Measurements from ENCODE around the gene SLC25A39. TPM values are rescaled to one million over a fixed set of nuclear protein-coding genes. Genes with fewer than 3 reads are reported as not detected.

Gene SLC25A39
- total RNA-seq, 1 donor from 2014 or later, result 80.6 TPM

DNA sequence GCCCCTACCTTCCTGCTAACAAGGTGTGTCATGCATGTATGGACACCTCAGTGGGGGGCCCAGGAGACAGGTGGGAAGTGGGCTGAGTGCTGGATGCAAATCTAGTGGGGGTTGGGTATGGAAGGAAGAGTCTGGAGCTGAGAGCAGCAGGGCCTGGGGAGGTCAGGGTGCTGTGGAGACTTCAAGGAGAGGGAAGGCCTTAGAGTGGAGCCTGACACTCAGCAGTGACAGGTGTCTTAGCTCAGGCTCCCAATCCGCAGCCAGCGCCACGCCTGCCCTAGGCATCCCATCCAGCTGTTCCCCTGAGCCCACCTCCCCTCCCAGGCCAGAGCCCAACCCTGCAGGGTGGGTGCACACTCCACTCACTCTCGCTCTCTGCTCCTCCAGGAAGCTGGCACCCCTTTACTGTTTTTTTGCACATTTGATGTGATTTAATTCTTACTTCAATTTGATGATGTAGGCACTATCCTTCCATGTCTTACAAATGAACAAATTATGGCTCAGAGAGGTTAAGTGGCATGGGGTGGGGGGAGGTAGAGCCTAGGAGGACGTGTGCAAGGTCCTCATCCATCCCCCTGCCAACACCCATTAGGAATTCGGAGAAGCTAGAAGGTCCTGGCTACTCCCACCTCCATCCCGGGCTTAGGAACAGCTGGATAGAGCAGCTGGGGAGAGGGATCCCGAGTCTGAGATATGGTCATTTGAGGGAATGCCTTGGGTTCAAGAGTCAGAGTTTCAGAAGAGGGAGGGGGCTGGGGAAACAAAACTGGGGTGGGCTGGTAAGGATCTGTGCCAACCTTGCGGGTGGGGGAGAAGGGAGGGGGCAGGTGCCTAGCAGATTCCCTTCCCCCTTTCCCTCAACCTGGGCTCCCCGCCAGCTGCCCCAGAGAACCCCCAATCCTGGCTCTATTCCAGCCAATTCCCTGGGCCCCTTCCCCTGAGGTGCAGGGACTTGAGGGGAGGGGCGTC is 37.0 kb upstream of the SLC25A39 start:
- H3K27me3 ChIP-seq (ENCODE audit: insufficient read depth, low read length), result peaks cover 9% of the 10 kb centered on the region
- H3K4me1 Mint-ChIP-seq (ENCODE audit: low read depth, unreplicated experiment), result peaks cover 15% of the 10 kb centered on the region
- peaks cover 45% of the 10 kb centered on the region for H4K20me1 ChIP-seq (ENCODE audit: insufficient read depth, low read length)
- H3K27ac ChIP-seq (ENCODE audit: low read depth, low read length), result no peak overlapping the region
- H3K36me3 Mint-ChIP-seq (ENCODE audit: low read depth, unreplicated experiment), result peaks cover 2% of the 10 kb centered on the region
- H3K4me1 ChIP-seq (ENCODE audit: insufficient read depth, low read length), result peaks cover 18% of the 10 kb centered on the region
- H3K27ac Mint-ChIP-seq (ENCODE audit: unreplicated experiment), result peak overlapping the region; percentile 62
- no peak overlapping the region for H2AFZ ChIP-seq (ENCODE audit: low read depth, low read length)
- H3K9ac ChIP-seq (ENCODE audit: low read length), result no peak overlapping the region
- H3K4me3 Mint-ChIP-seq (ENCODE audit: unreplicated experiment), result peak overlapping the region; percentile 70
- no peaks in the 10 kb centered on the region for H3K36me3 ChIP-seq (ENCODE audit: insufficient read depth, low read length)
- DNase-seq (ENCODE audit: low read depth) (no peak), FAIRE-seq (no peak)
- H3K9me3 Mint-ChIP-seq (ENCODE audit: unreplicated experiment), result no peaks in the 10 kb centered on the region
- peaks cover 6% of the 10 kb centered on the region for H3K79me2 ChIP-seq (ENCODE audit: insufficient read depth, low read length)
- peaks cover 14% of the 10 kb centered on the region for H3K27me3 Mint-ChIP-seq (ENCODE audit: low read depth, unreplicated experiment)
- TF ChIP-seq, protein P1, sequence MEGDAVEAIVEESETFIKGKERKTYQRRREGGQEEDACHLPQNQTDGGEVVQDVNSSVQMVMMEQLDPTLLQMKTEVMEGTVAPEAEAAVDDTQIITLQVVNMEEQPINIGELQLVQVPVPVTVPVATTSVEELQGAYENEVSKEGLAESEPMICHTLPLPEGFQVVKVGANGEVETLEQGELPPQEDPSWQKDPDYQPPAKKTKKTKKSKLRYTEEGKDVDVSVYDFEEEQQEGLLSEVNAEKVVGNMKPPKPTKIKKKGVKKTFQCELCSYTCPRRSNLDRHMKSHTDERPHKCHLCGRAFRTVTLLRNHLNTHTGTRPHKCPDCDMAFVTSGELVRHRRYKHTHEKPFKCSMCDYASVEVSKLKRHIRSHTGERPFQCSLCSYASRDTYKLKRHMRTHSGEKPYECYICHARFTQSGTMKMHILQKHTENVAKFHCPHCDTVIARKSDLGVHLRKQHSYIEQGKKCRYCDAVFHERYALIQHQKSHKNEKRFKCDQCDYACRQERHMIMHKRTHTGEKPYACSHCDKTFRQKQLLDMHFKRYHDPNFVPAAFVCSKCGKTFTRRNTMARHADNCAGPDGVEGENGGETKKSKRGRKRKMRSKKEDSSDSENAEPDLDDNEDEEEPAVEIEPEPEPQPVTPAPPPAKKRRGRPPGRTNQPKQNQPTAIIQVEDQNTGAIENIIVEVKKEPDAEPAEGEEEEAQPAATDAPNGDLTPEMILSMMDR (IDR thresholded peaks at IDR 0.05; ENCODE audit: insufficient read depth, low read depth, low read length), result no peak
- TF ChIP-seq EZH2 (IDR thresholded peaks at IDR 0.05; ENCODE audit: insufficient read depth, low read length), result no peak
- H3K4me2 ChIP-seq (ENCODE audit: low read length), result peak overlapping the region; percentile 97
- no peak overlapping the region for H3K4me3 ChIP-seq (ENCODE audit: insufficient read depth, low read depth, low read length)
- H3K9me3 ChIP-seq (ENCODE audit: insufficient read depth, low read depth, low read length), result no peaks in the 10 kb centered on the region

DNA sequence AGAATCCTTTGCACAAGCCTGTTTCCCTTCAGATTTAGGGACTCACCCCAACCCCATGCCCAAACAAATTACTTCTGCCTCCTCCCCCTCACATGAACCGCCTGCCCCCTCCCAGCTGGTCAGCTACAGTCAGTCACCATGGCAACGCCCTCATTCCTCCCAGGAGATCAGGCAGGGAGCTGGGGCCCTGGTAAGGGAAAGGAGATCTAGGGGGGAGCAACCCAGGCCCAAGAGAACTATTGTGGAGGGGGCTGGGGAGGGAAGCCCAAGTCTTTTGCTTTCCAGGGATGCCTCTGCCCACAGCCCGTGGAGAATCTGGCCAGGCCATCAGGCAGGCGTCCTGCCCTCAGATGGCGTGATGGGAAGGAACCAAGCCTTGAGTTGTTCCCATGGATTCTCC is 36.2 kb upstream of the SLC25A39 start:
- peak overlapping the region; percentile 70 for H3K4me3 Mint-ChIP-seq (ENCODE audit: unreplicated experiment)
- Histone ChIP-seq H3K27ac (ENCODE audit: low read depth, low read length) (no peak overlapping the region), H3K9me3 (ENCODE audit: insufficient read depth, low read depth, low read length) (no peaks in the 10 kb centered on the region), H3K27me3 (ENCODE audit: insufficient read depth, low read length) (peaks cover 4% of the 10 kb centered on the region), H3K36me3 (ENCODE audit: insufficient read depth, low read length) (no peaks in the 10 kb centered on the region), H3K4me3 (ENCODE audit: insufficient read depth, low read depth, low read length) (no peak overlapping the region), H3K79me2 (ENCODE audit: insufficient read depth, low read length) (peaks cover 6% of the 10 kb centered on the region), H2AFZ (ENCODE audit: low read depth, low read length) (no peak overlapping the region), H3K9ac (ENCODE audit: low read length) (no peak overlapping the region), H4K20me1 (ENCODE audit: insufficient read depth, low read length) (peaks cover 45% of the 10 kb centered on the region), H3K4me2 (ENCODE audit: low read length) (peak overlapping the region; percentile 11), H3K4me1 (ENCODE audit: insufficient read depth, low read length) (peaks cover 18% of the 10 kb centered on the region)
- peaks cover 7% of the 10 kb centered on the region for H3K27me3 Mint-ChIP-seq (ENCODE audit: low read depth, unreplicated experiment)
- TF ChIP-seq, protein P1 (IDR thresholded peaks at IDR 0.05; ENCODE audit: insufficient read depth, low read depth, low read length), result no peak
- TF ChIP-seq EZH2 (IDR thresholded peaks at IDR 0.05; ENCODE audit: insufficient read depth, low read length), result no peak
- FAIRE-seq (no peak), DNase-seq (ENCODE audit: low read depth) (no peak)
- H3K4me1 Mint-ChIP-seq (ENCODE audit: low read depth, unreplicated experiment), result peaks cover 15% of the 10 kb centered on the region
- H3K36me3 Mint-ChIP-seq (ENCODE audit: low read depth, unreplicated experiment), result peaks cover 2% of the 10 kb centered on the region
- no peaks in the 10 kb centered on the region for H3K9me3 Mint-ChIP-seq (ENCODE audit: unreplicated experiment)
- H3K27ac Mint-ChIP-seq (ENCODE audit: unreplicated experiment), result peak overlapping the region; percentile 62

DNA sequence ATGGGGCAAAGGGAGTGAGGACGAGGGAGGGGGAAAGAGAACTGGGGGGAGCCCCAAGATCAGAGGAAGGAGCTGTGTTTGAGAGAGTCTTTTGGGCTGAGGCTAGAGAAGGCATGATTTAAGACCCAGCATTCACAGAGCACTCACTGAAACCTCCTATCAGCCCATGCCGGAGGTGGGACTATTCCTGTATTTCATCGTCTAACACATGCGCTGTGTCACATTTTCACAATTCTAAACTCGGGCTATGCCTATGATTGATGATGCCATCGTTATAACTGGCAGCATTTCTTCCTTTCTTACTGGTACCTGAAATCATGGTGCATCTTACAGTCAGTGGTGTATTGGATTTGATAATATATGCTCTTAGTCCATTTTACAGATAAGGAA is 35.5 kb upstream of the SLC25A39 start:
- H3K4me3 Mint-ChIP-seq (ENCODE audit: unreplicated experiment), result no peak overlapping the region
- no peak overlapping the region for H3K27ac Mint-ChIP-seq (ENCODE audit: unreplicated experiment)
- H2AFZ ChIP-seq (ENCODE audit: low read depth, low read length), result no peak overlapping the region
- H3K4me1 ChIP-seq (ENCODE audit: insufficient read depth, low read length), result peaks cover 18% of the 10 kb centered on the region
- peaks cover 8% of the 10 kb centered on the region for H3K36me3 Mint-ChIP-seq (ENCODE audit: low read depth, unreplicated experiment)
- H3K4me2 ChIP-seq (ENCODE audit: low read length), result no peak overlapping the region
- H3K9ac ChIP-seq (ENCODE audit: low read length), result no peak overlapping the region
- no peak overlapping the region for H3K27ac ChIP-seq (ENCODE audit: low read depth, low read length)
- H3K9me3 ChIP-seq (ENCODE audit: insufficient read depth, low read depth, low read length), result no peaks in the 10 kb centered on the region
- peaks cover 6% of the 10 kb centered on the region for H3K79me2 ChIP-seq (ENCODE audit: insufficient read depth, low read length)
- H3K9me3 Mint-ChIP-seq (ENCODE audit: unreplicated experiment), result no peaks in the 10 kb centered on the region
- no peak for FAIRE-seq
- H4K20me1 ChIP-seq (ENCODE audit: insufficient read depth, low read length), result peaks cover 49% of the 10 kb centered on the region
- peaks cover 2% of the 10 kb centered on the region for H3K27me3 Mint-ChIP-seq (ENCODE audit: low read depth, unreplicated experiment)
- no peaks in the 10 kb centered on the region for H3K27me3 ChIP-seq (ENCODE audit: insufficient read depth, low read length)
- peaks cover 15% of the 10 kb centered on the region for H3K4me1 Mint-ChIP-seq (ENCODE audit: low read depth, unreplicated experiment)
- H3K36me3 ChIP-seq (ENCODE audit: insufficient read depth, low read length), result no peaks in the 10 kb centered on the region
- no peak for TF ChIP-seq EZH2 (IDR thresholded peaks at IDR 0.05; ENCODE audit: insufficient read depth, low read length)
- TF ChIP-seq, protein P1 (IDR thresholded peaks at IDR 0.05; ENCODE audit: insufficient read depth, low read depth, low read length), result no peak
- no peak for DNase-seq (ENCODE audit: low read depth)
- no peak overlapping the region for H3K4me3 ChIP-seq (ENCODE audit: insufficient read depth, low read depth, low read length)
